ENCODE measurements around the gene TERF2IP. TPM values are rescaled to one million over a fixed set of nuclear protein-coding genes. Genes with fewer than 3 reads are reported as not detected.

The TERF2IP gene
- total RNA-seq, 1 experiment from 2014 or later = 27.1 TPM

DNA sequence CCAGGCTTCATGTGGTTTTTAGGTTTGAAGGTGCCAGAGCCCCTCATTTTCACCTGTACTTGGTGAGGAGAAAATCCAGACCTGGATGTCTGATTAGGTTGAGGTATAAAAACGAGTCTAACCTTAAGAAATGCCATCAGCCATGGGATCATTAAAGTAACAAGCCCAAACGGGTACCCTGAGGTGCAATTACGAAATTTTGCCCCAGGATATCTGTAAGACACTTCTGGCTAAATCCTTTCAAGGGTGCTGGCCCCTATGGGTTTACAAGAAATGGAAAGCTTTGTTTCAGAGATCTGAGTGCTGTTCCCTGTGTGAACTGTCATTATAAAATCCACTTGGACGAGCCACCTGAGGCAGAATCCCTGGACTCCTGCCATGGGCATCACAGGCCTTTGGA, 44.3 kb upstream of the TERF2IP start:
- Mint-ChIP-seq H3K36me3 (ENCODE audit: insufficient read depth, unreplicated experiment) (peaks cover 66% of the 10 kb centered on the region), H3K9me3 (ENCODE audit: unreplicated experiment) (peaks cover 12% of the 10 kb centered on the region), H3K27me3 (ENCODE audit: insufficient read depth, unreplicated experiment) (no peaks in the 10 kb centered on the region), H3K4me3 (ENCODE audit: unreplicated experiment) (no peak overlapping the region), H3K27ac (ENCODE audit: unreplicated experiment) (no peak overlapping the region), H3K4me1 (ENCODE audit: low read depth, unreplicated experiment) (no peaks in the 10 kb centered on the region)
- no peaks in the 10 kb centered on the region for H3K27me3 ChIP-seq (replicated peaks; ENCODE audit: control insufficient read depth, insufficient read depth, low read length)
- H3K4me1 ChIP-seq = no peaks in the 10 kb centered on the region
- H3K36me3 ChIP-seq (ENCODE audit: control insufficient read depth, insufficient read depth, low read length) = peaks cover 12% of the 10 kb centered on the region
- intact Hi-C loops (cut with micrococcal nuclease; ENCODE audit: unreplicated experiment) = no loop called here
- TF ChIP-seq, protein P1, sequence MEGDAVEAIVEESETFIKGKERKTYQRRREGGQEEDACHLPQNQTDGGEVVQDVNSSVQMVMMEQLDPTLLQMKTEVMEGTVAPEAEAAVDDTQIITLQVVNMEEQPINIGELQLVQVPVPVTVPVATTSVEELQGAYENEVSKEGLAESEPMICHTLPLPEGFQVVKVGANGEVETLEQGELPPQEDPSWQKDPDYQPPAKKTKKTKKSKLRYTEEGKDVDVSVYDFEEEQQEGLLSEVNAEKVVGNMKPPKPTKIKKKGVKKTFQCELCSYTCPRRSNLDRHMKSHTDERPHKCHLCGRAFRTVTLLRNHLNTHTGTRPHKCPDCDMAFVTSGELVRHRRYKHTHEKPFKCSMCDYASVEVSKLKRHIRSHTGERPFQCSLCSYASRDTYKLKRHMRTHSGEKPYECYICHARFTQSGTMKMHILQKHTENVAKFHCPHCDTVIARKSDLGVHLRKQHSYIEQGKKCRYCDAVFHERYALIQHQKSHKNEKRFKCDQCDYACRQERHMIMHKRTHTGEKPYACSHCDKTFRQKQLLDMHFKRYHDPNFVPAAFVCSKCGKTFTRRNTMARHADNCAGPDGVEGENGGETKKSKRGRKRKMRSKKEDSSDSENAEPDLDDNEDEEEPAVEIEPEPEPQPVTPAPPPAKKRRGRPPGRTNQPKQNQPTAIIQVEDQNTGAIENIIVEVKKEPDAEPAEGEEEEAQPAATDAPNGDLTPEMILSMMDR (IDR thresholded peaks at IDR 0.05; ENCODE audit: insufficient read depth in 1 of 2, low read depth in 1 of 2, low read length in 1 of 2, severe bottlenecking in 1 of 2, unreplicated experiment in 1 of 2) = no peak
- BruUV-seq (replicated peaks) = no TSS peak
- POLR2A ChIA-PET = no interaction called here
- no peak overlapping the region for H3K4me3 ChIP-seq (ENCODE audit: low read depth, low read length)
- peaks cover 6% of the 10 kb centered on the region; the same call in 1 of the 2 replicates for H3K9me3 ChIP-seq
- no peak for DNase-seq
- CTCF ChIA-PET = no interaction called here

DNA sequence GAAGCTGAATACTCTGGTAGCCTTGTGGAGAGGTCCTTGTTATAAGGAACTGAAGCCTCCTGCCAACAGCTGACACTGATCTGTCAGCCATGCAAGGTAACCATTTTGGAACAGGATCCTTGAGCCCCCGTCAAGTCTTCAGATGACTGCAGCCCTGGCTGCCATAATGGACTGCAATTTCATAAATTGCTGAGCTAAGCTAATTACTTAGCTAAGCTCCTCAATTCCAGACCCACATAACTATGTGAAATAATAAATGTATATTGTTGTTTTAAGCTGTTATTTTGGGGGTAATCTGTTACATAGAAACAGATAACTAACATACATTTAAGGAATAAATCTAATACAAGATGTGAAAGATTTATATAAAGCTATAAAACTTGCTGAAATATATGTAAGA, 41.1 kb upstream of the TERF2IP start:
- H3K9me3 Mint-ChIP-seq (ENCODE audit: unreplicated experiment) = peaks cover 12% of the 10 kb centered on the region
- Histone ChIP-seq H3K4me3 (ENCODE audit: low read depth, low read length) (no peak overlapping the region), H3K9me3 (peaks cover 6% of the 10 kb centered on the region; the same call in 1 of the 2 replicates), H3K27me3 (replicated peaks; ENCODE audit: control insufficient read depth, insufficient read depth, low read length) (no peaks in the 10 kb centered on the region), H3K4me1 (no peaks in the 10 kb centered on the region), H3K36me3 (ENCODE audit: control insufficient read depth, insufficient read depth, low read length) (peaks cover 10% of the 10 kb centered on the region)
- peaks cover 44% of the 10 kb centered on the region for H3K36me3 Mint-ChIP-seq (ENCODE audit: insufficient read depth, unreplicated experiment)
- CTCF ChIA-PET = interaction anchor here (0.7 to 1.1 kb wide), 2 partner anchors 15 to 376 kb away, joined by 3 read pairs; no protein-coding TSS in a partner anchor
- no peak overlapping the region for H3K4me3 Mint-ChIP-seq (ENCODE audit: unreplicated experiment)
- H3K27me3 Mint-ChIP-seq (ENCODE audit: insufficient read depth, unreplicated experiment) = no peaks in the 10 kb centered on the region
- POLR2A ChIA-PET = interaction anchor here (0.5 kb wide), 1 partner anchor 940 kb away, joined by 4 read pairs; the partner anchor contains the start of gene RFWD3
- no peak overlapping the region for H3K27ac Mint-ChIP-seq (ENCODE audit: unreplicated experiment)
- intact Hi-C loops (cut with micrococcal nuclease; ENCODE audit: unreplicated experiment) = no loop called here
- TF ChIP-seq, protein P1 (IDR thresholded peaks at IDR 0.05; ENCODE audit: insufficient read depth in 1 of 2, low read depth in 1 of 2, low read length in 1 of 2, severe bottlenecking in 1 of 2, unreplicated experiment in 1 of 2) = no peak
- DNase-seq = no peak
- BruUV-seq (replicated peaks) = no TSS peak
- H3K4me1 Mint-ChIP-seq (ENCODE audit: low read depth, unreplicated experiment) = no peaks in the 10 kb centered on the region

DNA sequence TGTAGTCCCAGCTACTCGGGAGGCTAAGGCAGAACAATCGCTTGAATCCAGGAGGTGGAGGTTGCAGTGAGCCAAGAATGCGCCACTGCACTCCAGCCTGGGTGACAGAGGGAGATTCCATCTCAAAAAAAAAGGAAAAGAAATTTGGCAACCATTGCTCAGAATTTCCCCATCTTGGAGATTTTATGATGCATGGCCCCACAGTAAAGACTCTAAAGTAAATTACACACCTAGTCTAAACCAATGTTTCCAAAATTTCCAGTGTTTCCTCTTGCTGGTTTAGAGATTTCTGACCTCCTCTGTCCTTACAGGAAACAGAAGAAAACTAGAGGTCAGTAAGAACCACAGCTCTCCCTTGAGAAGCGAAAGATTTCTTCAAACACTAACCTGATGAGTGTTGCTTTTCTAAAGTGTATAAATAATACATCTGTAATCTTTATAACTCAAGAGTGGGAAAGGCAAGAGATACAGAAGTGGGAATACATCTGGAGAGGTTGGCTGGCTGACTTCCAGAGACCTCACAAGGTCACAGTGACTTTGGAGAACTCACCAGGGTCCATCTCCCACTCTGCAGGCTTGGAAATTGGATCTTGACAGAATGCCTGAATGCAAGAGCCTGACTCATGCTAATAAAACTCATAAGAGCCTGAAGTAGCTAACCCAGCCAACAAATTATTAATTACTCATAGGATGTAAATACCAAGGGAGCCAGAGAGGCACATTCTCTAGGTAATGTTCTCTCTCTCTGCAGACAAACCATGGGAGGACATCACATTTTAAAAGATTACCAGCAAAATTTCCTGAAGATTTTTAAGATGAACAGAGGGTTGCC, 33.3 kb upstream of the TERF2IP start:
- DNase-seq = no peak
- no peak overlapping the region for H3K27ac Mint-ChIP-seq (ENCODE audit: unreplicated experiment)
- Histone ChIP-seq H3K36me3 (ENCODE audit: control insufficient read depth, insufficient read depth, low read length) (peaks cover 5% of the 10 kb centered on the region), H3K4me3 (ENCODE audit: low read depth, low read length) (no peak overlapping the region), H3K4me1 (no peaks in the 10 kb centered on the region), H3K27me3 (replicated peaks; ENCODE audit: control insufficient read depth, insufficient read depth, low read length) (no peaks in the 10 kb centered on the region), H3K9me3 (no peaks in the 10 kb centered on the region)
- peaks cover 66% of the 10 kb centered on the region for H3K36me3 Mint-ChIP-seq (ENCODE audit: insufficient read depth, unreplicated experiment)
- CTCF ChIA-PET = no interaction called here
- H3K9me3 Mint-ChIP-seq (ENCODE audit: unreplicated experiment) = no peaks in the 10 kb centered on the region
- TF ChIP-seq, protein P1 (IDR thresholded peaks at IDR 0.05; ENCODE audit: insufficient read depth in 1 of 2, low read depth in 1 of 2, low read length in 1 of 2, severe bottlenecking in 1 of 2, unreplicated experiment in 1 of 2) = no peak
- no peaks in the 10 kb centered on the region for H3K4me1 Mint-ChIP-seq (ENCODE audit: low read depth, unreplicated experiment)
- no peak overlapping the region for H3K4me3 Mint-ChIP-seq (ENCODE audit: unreplicated experiment)
- BruUV-seq (replicated peaks) = no TSS peak
- POLR2A ChIA-PET = no interaction called here
- intact Hi-C loops (cut with micrococcal nuclease; ENCODE audit: unreplicated experiment) = no loop called here
- no peaks in the 10 kb centered on the region for H3K27me3 Mint-ChIP-seq (ENCODE audit: insufficient read depth, unreplicated experiment)
